Ovary (tissue), 3 donors: ENCODE results near the gene PRKG1.

Experiments
- EP300 ChIP-seq: sonication (generic); formaldehyde crosslinking; IDR thresholded peaks from one replicate; pipeline ENCODE4 v1.6.1; 2017; ENCODE audit warnings: antibody characterized with exemption
- POLR2A ChIP-seq: fragments of 450-650 bp; IDR thresholded peaks from one replicate; pipeline ENCODE4 v1.6.1; 2017; ENCODE audit warnings: antibody characterized with exemption, mild to moderate bottlenecking, moderate library complexity
- TF ChIP-seq, protein P1 (sequence below), 3 donors: fragments of 450-650 bp in 2 of 3; fragments of 200-600 bp in 1 of 3; IDR thresholded peaks; one replicate each; pipeline versions ENCODE4 v1.5.1 to v1.8.0; 2016 to 2022; ENCODE audit warnings: antibody characterized with exemption in 3 of 3, mild to moderate bottlenecking in 1 of 3
- donor health status: DM: no; HTN: no; CAD: no.

DNA sequence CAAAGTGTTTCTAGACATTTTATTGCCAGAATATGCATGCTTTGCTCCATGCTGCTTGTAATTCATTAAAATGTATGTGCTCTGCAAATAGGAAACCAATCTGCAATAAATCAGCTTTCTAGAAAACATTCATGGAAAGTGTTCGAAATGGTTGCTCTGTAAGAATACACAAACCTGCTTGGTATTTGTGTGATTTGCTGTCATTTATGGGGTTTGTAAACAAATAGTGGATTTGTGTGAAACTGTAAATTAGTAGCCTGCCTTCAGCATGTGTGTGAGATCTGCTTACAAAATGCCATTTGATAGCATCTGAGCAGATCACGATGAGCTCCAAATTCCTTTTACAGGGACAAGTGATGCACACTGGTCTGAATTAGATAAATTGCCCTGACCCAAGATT is 844.2 kb downstream of the PRKG1 start:
- TF ChIP-seq, protein P1, sequence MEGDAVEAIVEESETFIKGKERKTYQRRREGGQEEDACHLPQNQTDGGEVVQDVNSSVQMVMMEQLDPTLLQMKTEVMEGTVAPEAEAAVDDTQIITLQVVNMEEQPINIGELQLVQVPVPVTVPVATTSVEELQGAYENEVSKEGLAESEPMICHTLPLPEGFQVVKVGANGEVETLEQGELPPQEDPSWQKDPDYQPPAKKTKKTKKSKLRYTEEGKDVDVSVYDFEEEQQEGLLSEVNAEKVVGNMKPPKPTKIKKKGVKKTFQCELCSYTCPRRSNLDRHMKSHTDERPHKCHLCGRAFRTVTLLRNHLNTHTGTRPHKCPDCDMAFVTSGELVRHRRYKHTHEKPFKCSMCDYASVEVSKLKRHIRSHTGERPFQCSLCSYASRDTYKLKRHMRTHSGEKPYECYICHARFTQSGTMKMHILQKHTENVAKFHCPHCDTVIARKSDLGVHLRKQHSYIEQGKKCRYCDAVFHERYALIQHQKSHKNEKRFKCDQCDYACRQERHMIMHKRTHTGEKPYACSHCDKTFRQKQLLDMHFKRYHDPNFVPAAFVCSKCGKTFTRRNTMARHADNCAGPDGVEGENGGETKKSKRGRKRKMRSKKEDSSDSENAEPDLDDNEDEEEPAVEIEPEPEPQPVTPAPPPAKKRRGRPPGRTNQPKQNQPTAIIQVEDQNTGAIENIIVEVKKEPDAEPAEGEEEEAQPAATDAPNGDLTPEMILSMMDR (IDR thresholded peaks at IDR 0.05) = no peak
- TF ChIP-seq POLR2A (no peak), EP300 (no peak)
